ENCODE measurements around the gene ZNF568.

Gene ZNF568

GRCh38 chr19:37007587-37008220 lies 91.6 kb downstream of the ZNF568 start:
- peak; percentile 67 for DNase-seq

DNA sequence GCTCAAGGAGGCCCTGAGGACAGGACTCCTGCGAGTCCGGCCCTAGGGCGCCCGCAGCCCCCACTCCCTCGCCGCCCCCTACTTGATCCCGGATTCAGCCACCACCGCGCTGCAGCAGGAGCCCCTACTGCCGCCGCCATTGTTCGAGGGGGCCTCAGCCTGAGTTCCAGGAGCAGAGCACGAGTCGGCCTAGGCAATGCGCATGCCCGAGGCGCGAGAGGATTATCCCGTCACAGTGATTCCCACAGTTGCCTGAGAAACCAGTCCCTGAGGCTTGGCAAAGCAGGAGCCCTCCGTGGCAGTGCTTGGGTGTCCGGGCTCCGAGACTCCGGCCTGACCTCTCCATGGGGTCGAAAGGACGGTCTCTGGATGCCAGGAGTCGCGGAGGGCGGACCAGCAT lies 93.7 kb downstream of the ZNF568 start:
- no peak for DNase-seq

GRCh38 chr19:37012093-37012745 lies 96.1 kb downstream of the ZNF568 start:
- no peak for DNase-seq

DNA sequence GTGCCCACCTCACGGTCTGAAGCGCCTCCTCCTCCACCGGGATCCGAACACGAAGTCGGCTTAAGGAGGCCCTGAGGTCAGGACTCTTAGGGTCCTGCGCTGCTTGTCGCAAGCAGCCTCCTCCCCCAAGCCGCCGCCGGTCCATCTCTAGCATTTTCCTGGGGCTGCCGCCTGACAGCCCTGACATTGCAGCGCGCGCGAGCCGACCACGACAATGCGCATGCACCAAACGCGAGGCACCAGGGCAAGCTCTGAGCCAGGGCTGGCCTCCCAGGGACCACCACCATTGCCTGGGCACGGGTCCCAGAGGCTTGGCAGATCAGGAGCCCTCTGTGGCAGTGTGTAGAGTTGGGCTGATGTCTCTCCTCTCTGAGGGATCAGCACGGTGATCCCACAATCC lies 98.3 kb downstream of the ZNF568 start:
- no peak for DNase-seq

DNA sequence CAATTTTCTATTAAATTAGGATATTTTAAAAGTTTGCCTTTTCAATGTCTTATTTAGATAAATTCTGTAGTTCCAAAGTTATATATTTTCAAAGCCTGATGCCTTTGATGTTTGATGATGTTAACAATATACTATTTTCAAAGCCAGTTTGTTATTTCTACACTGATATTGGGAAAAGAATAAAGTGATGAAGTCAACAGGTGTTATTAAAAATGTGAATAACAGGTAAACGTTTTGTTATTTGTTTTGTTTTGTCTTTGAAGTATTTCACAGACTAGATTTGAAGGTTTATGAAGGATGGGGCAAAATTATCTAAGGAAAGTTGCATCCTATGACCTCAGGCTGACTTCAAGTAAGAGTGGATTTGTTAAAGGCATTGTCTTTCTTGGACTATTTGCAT lies 129.0 kb downstream of the ZNF568 start:
- no peak for DNase-seq
